A673 (cell line): Measurements from ENCODE around the gene ZNF554.

Source experiments
- CTCF ChIP-seq: fragments of 300-800, 200-600 bp; sonication (generic); conservative IDR thresholded peaks from 2 replicates; pipeline ENCODE4 v1.5.1; 2017; ENCODE audit warnings: low read depth, mild to moderate bottlenecking, antibody characterized with exemption, low read length, moderate library complexity, mixed read lengths
- EZH2 ChIP-seq: fragments of 200-600 bp; sonication (generic); IDR thresholded peaks from 2 replicates; pipeline ENCODE4 v1.6.1; 2017; ENCODE audit warnings: borderline replicate concordance, low read depth, mild to moderate bottlenecking, mixed read lengths, antibody characterized with exemption, low read length; ENCODE audit not compliant: poor library complexity, severe bottlenecking

GRCh38 chr19:2779121-2779740 is 40.4 kb upstream of the ZNF554 start:
- TF ChIP-seq CTCF: no peak
- TF ChIP-seq EZH2: no peak
